Measurements from ENCODE around the gene AQP3. TPM values are rescaled to one million over a fixed set of nuclear protein-coding genes. Genes with fewer than 3 reads are reported as not detected.

AQP3 gene
- total RNA-seq, 2 donors from 2014 or later, result 2.2 to 2.7 TPM

Small RNAs within 50 kb of the gene (microRNA-seq; reads per million reads assigned to microRNA genes)
- not detected for gene MIR6851 (ENCODE audit: borderline microRNAs expressed)

Other genes with a start within 250 kb of the AQP3 start
- 1 to 10 TPM; 1.3 to 1.4 TPM for gene SPINK4, start 207.4 kb downstream of the AQP3 start, total RNA-seq
- 10 to 100 TPM; 38.7 to 39.9 TPM for gene BAG1, start 182.9 kb downstream of the AQP3 start, total RNA-seq
- gene CHMP5, start 182.5 kb downstream of the AQP3 start, total RNA-seq, result 10 to 100 TPM; 62.9 to 80.2 TPM
- 10 to 100 TPM; 23.1 to 24.0 TPM for gene NFX1, start 157.1 kb downstream of the AQP3 start, total RNA-seq
- under 1 TPM in 1 of 2 donors, not detected in 1; 0.38 TPM for gene AQP7, start 45.0 kb downstream of the AQP3 start, total RNA-seq
- gene NOL6, start 26.3 kb upstream of the AQP3 start, total RNA-seq, result 10 to 100 TPM; 34.2 to 34.6 TPM
- 1 to 10 TPM; 6.7 to 9.7 TPM for gene ANKRD18B, start 76.7 kb upstream of the AQP3 start, total RNA-seq

Data from endodermal cell (in vitro differentiated cells).